H4 (cell line): ENCODE data around the gene GALK1. TPM values are rescaled to one million over a fixed set of nuclear protein-coding genes. Genes with fewer than 3 reads are reported as not detected.
"Not testable (repeated sequence)": the region's sequence is repeated elsewhere in the genome, so short reads cannot be mapped to it uniquely, and the experiment has no call there.

ENCODE experiments used
- DNase-seq: peaks from one replicate; pipeline ENCODE4 v3.0.0-alpha.2; 2015; ENCODE audit warnings: low spot score
- total RNA-seq: library from RNA; depleted of rRNA; stranded (reverse); fragments of >200 nt; shearing (Covaris generic); gene quantifications from 2 replicates; pipeline ENCODE4 v1.2.3, GENCODE V29; 2014

Gene GALK1
- total RNA-seq, 1 experiment from 2014 or later: 46.3 TPM

DNA sequence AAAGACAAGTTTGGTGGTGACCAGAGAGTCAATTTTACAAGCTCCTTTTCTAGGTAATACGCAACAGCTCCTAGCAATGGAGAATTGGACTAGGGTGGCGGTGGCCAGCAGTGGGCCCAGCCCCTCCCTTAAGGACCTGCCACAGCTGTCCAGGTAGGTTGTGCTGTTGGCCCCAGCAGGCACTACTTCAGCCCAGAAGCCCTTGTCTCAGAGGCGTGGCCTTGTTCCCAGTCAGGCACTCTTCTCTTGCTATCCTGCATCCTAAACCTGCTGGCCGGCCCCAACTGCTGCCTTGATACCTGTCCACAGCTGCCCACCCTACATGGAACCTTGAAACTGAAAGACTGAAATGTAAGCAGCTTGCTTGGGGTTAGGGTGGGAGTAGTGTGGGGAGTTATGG lies 989 bp upstream of the GALK1 start:
- DNase-seq: no peak

DNA sequence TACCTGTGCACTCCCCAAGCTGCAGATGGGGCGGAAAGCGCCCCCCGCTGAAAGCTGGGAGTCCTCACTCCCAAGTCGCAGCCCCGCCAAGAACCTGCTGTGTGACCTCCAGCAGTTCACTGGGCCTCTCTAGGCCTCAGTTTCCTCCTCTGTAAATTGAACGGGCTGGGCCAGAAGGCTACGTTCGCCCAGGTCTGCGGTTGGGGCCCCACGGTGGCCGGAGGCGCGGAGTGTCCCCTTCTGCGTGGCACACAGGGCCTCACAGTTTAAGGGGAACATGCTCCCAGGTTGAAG lies 628 bp downstream of the GALK1 start:
- DNase-seq: no peak

DNA sequence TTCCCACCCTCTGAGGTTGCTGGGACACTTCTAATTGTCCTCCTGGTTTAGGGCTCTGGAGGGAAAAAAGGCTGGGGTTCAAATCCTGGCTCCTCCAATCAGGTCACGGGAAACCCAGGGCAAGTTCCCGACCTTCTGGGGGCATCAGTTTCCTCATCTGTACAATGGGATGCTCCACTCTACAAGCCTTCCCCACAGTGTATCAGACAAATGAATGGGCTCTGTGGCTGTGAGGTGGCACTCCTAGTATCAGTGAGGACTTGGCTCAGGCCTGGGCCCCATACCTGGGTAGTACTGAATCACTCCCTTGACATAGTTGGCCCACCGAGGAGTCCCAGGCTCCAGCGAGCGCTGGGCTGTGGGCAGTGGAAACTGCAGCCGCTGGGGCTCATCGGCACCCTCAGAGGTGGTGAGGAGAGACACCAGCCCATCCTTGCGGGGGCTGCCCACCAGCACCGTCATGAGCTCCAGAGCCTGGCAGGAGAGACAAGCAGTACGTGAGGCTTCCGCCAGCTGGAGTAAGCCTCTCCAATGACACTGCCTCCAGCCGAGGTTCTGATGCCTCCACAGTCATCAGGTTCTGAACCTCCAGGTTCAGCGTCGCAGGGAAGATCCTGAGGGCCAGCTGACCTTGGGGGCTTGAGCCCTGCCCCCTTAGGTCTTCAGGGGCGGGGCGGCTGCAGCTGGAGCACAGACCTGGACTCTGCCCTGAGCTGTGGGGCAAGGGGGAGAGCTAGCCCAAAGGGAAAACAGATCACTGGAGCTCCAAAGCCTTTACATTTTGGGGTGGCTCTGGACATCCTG lies 1.2 kb downstream of the GALK1 start:
- DNase-seq: no peak

DNA sequence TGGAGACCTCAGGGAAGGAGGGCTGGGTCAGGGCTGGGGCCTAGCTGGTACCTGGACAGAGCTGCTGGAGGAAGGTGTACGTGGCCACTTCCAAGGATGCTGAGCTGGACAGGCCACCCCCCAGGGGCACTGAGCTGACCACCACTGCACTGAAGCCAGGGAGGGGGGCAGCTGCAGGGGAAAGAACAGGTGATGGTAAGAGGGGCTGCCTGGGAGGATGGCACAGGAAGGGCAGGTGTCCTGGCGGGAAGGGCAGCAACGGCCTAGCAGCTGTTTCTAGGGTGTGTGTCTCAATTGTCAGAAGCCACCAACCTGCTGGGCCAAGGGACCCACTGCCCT lies 1.8 kb downstream of the GALK1 start:
- DNase-seq: no peak

DNA sequence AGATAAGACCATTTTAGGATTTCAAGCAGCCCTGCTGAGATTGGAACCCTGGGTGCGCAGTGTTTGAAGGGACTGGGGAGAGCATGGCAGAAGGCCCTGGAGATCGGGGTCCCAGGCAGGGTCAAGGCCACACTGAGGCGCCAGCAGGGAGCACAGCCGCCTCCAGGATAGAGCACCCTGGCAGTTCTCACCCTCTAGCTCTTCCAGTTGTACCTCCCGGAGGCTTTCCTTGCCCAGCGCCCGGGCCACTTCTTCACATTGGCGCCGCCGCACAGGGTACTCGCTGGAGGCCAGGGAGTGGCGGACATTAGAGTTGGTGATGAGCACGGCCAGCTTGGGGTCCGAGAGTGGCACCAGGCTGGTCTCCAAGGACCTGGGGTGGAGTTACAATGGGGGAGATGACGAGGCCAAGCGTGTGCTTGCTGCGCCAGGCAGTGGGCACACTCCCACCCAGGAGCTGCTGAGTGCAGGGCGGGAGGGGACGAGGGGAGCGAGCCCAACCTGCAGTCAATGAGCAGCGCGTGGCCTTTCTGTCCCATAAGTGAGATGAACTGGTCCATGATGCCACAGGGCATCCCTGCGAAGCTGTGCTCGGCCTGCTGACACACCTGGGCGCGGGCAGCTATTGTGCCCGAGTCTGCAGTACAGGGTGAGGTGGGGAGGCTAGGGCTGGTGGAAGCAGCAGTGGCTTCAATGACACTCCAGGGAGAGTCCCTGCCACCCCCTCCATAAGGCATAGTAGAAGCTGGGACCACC lies 2.3 kb downstream of the GALK1 start:
- no peak for DNase-seq

DNA sequence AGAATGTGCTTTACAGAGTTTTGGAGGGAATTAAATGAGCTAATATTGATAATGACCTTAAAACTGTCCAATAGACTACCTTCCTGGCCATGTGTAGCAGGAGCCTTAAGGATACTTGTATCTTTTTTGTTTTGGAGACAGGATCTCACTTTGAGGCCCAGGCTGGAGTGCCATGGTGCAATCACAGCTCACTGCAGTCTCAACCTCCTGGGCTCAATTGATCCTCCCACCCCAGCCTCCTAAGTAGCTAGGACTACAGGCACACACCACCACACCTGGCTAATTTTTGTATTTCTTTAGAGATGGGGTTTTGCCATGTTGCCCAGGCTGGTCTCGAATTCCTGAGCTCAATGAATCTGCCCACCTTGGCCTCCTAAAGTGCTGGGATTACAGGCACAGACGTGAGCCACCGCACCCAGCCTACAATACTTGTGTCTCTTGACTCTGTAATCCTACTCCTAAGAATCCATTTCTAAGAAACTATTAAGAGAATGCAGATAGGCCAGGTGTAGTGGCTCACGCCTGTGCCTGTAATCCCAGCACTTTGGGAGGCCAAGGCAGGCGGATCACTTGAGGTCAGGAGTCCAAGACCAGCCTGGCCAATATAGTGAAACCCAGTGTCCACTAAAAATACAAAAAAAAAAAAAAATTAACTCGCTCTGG lies 4.9 kb downstream of the GALK1 start:
- DNase-seq: not testable (repeated sequence)

DNA sequence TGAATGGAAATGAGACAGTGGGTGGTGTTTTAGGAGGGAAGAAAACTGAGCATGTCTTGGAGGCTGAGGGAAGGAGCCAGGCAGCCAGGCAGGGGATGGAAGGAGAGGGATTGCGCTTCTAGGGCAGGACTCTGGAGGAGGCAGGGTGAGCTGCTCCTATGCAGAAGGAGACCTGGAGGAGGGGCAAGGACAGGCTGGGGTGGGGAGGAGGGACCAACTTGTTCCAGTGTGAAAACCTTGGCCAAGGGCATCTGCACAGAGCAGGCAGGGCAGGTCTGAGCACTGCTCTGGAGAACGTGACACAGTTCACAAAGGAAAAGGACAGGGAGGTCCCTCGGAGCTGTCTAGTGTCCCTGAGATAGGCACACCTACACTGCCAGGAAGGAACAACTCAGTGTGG lies 5.5 kb downstream of the GALK1 start:
- no peak for DNase-seq

DNA sequence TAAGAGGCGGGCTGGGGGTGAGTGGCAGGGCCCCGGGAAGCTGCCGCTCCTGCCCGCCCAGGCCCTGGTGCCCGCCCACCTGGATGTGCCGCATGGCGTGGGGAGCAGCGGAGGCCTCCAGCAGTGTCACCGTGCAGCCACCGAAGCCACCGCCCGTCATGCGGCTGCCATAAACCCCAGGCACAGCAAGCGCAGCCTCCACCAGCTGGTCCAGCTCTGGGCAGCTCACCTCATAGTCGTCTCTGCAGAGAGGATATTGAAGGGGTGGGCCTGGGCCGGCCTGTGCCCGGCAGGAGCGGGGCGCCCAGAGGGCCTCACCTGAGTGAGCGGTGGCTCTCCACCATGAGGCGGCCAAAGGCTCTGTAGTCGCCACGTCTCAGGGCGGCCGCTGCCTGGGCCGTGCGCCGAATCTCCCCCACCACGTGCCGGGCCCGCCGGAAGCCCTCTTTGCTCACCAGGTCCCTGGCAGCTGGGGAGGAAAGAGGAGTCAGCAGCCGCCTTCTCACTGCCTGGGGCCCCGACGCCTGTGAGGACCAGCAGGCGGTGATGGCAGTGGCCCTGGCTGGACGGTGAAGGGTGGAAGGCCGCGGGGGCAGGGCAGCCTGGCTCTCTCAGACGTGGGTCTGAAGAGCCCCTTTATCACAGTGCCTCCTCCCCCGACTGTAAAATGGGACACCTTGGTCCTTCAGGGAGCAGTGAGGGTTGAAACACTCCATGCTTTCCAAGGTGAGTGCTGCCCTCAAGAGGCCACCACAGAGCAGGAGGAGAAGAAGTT lies 6.7 kb downstream of the GALK1 start:
- no peak for DNase-seq

DNA sequence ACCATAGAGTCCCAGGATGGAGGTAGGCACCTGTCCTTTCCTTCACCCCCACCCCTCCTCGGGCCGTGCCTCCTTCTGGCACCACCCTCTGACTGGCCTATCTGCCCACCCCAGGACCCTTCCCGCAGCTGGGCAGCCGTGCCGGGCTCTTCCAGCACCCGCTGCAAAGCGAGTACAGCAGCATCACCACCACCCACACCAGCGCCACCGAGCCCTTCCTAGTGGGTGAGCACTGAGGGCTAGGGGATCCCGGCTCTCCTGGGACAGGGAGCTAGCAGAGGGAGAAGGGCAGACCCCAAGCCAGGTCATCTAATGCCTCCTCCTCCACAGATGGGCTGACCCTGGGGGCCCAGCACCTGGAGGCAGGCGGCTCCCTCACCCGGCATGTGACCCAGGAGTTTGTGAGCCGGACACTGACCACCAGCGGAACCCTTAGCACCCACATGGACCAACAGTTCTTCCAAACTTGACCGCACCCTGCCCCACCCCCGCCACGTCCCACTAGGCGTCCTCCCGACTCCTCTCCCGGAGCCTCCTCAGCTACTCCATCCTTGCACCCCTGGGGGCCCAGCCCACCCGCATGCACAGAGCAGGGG lies 7.8 kb downstream of the GALK1 start:
- DNase-seq: no peak

DNA sequence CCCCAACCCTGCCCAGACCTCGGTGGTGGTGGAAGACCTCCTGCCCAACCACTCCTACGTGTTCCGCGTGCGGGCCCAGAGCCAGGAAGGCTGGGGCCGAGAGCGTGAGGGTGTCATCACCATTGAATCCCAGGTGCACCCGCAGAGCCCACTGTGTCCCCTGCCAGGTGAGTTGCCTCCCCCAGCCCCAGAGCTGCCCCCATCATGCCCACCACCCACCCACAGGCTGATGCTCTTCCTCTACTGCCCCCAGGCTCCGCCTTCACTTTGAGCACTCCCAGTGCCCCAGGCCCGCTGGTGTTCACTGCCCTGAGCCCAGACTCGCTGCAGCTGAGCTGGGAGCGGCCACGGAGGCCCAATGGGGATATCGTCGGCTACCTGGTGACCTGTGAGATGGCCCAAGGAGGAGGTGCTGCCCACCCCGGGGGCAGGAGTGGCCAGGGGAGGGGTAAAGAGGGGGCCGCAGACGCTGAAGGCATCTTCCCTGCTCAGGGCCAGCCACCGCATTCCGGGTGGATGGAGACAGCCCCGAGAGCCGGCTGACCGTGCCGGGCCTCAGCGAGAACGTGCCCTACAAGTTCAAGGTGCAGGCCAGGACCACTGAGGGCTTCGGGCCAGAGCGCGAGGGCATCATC lies 8.4 kb downstream of the GALK1 start:
- DNase-seq: no peak

DNA sequence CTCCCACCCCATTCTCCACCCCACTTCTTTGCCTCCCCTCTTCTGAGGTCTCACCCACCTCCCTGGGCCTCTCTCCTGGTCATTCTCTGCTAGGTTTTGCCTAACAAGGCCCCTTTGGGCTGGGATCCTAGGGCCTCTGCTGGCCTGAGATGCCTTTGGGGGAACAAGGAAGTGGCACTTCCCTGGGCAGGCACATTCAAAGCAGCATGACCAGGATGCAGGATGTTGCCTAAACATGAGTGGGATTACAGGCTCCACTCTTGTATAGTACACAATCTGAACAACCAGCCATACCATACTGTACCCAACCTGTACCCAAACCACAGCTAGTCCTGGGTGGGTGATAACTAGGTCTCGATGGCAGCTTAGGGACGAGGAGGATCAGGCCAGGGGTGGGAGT lies 9.0 kb downstream of the GALK1 start:
- DNase-seq: no peak

DNA sequence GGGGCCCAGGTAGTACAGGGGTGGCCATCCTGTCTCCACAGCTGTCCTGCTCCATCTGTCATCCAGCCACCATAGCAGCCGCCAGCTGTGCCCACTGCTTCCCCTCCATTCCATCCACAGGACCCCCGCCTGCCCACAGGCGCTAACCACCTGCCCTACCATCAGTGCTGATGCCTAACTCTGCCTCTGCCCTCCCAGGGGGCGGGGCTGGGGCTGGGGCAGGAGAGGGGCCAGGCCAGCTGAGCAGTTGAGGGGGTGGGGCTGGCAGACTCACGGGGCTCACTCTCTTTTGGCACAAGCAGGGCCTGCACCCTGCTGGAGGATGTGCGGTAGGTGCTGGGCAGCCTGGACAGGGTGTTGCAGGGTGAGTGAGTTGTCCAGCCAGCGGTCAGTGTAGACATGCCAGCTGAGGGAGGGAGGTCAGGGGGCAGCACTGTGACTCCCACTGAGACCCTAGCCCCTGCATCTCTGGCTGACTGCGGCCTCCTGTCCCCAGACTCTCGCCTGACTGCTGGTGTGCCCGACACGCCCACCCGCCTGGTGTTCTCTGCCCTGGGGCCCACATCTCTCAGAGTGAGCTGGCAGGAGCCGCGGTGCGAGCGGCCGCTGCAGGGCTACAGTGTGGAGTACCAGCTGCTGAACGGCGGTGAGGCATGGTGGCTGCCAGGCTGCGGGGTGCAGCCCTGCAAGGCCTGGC lies 9.6 kb downstream of the GALK1 start:
- DNase-seq: no peak

DNA sequence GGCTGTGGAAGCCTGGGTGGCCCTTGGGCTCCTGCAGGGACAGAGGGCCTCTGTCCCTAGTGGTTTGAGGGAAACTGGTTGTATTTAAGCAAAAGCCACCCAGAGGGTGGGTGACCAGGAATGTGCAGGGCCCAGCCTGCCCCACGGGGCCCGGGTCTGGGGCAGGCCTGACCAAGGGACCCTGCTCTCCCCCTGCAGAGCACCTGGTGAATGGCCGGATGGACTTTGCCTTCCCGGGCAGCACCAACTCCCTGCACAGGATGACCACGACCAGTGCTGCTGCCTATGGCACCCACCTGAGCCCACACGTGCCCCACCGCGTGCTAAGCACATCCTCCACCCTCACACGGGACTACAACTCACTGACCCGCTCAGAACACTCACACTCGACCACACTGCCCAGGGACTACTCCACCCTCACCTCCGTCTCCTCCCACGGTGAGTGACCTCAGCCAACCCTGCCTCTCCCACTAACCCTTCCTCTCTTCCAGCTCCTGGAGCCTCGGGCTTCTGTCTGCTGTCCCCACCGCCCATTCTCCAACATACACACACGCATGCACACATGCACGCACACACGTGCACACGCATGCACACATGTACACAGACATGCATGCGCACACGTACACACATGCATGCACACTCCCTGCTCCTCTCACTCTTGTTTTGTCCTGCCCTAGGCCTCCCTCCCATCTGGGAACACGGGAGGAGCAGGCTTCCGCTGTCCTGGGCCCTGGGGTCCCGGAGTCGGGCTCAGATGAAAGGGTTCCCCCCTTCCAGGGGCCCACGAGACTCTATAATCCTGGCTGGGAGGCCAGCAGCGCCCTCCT lies 10.4 kb downstream of the GALK1 start:
- DNase-seq: no peak

DNA sequence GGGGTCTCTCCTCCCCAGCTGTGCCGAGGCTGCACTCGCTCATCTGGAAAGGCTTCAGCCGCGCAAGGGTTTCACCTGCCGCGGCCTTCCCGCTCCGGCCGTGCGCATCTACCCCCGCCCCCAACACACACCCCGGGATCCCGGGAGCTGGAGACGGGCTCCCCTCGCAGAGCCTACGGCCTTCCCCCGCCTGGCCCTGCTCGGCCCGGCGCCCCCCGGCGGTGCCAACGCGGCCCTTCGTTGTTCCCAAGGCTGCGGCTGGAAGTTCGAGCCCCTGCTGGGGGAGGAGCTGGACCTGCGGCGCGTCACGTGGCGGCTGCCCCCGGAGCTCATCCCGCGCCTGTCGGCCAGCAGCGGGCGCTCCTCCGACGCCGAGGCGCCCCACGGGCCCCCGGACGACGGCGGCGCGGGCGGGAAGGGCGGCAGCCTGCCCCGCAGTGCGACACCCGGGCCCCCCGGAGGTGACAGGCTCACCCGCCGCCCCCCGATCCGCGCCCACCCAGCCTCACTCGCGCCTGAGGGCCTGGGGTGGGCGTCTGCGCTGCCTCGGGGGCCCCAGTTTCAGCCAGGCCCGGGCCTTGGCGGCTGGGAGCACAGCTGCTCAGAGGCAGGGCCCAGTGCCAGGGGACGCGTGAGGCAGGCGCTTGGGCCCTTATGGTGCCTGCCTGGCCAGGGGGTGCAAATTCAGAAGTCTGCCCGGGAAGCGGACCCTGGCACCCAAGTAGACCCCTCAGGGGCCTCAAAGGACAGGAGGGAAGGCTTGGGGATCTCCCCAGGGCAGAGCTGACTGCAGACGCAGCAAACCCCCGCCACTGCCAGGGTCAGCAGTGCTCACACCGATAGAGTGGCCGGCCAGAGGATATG lies 11.2 kb downstream of the GALK1 start:
- peak; percentile 81 for DNase-seq

DNA sequence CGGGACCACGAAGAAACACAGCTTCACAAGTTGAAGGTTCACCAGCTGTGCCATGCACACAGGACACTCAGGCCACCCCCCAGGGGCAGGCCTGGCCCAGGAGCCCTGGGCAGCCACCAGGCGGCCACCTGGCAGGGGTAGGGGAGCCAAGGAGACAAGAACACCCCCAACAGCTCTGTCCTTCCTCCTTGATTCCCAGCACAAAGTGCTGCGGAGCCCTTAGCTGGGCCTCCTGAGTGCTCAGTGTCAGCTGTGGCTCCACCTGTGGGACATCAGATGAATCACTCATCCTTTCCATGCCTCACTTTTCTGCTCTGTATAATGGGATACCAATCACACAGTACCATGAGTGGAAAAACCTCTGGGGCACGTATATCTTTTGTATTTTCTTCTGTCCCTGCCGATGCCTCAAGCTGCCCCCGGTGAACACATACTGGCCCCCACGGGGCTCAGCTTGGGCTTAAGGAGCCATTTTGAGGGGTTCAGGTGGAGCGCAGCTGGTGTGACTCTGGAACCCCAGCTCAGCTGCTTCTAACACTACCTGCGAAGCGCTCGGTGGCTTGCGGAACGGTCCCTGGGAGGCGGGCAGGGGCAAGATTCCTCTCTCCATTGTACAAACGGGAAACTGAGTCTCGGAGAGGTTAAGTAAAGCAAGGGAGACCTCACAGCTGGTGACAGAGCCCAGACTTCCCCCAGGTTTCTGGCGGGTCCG lies 12.0 kb downstream of the GALK1 start:
- no peak for DNase-seq

DNA sequence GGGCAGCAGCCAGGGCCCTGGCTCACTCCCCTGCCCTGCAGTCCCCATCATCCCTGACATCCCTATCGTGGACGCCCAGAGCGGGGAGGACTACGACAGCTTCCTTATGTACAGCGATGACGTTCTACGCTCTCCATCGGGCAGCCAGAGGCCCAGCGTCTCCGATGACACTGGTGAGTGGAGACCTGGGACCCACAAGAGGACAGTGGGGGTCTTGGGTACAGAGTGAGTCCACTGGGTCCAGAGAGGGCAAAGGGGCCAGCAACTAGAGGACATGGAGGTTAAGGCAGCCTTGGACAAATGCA lies 12.6 kb downstream of the GALK1 start:
- DNase-seq: no peak

DNA sequence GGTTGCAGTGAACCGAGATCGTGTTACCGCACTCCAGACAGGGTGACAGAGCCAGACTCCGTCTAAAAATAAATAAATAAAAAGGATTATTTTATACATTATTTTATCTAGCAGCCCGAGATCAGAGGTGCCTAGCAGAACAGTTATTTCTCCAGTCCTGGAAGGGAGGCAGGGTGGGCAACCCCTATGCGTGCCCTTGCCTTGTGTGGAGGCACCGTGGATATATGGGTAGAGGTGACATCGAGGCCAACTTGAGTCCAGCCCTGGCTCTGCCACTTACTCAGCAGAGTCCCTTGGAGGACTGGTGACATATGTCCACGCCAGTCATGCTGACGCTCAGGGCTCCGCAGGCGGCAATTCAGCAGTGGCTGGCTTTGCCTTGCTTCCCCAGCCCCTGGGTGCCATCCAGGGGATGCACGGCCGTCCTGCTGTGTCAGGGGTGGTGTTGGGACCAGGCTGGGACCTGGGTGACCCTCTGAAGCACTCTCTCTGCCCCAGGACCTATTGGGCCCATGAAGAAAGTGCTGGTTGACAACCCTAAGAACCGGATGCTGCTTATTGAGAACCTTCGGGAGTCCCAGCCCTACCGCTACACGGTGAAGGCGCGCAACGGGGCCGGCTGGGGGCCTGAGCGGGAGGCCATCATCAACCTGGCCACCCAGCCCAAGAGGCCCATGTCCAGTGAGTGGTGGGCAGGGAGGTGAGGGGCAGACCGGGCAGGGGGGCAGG lies 13.2 kb downstream of the GALK1 start:
- no peak for DNase-seq
